GM12865 (cell line): ENCODE results near the gene XPO4.

ENCODE experiments used
- DNase-seq: peaks from one replicate; pipeline ENCODE4 v3.0.0; 2010; ENCODE audit warnings: low read depth
- H3K4me3 ChIP-seq: 2 replicates; pipeline ENCODE4 v1.5.1; 2011; ENCODE audit warnings: mild to moderate bottlenecking, low read depth, low read length, control low read depth
- CTCF ChIP-seq: IDR thresholded peaks from 2 replicates; pipeline ENCODE4 v1.5.1; 2011; ENCODE audit warnings: low read length, control low read depth, low read depth, inconsistent platforms; ENCODE audit not compliant: insufficient read depth; ENCODE audit errors: missing control alignments

Gene XPO4

GRCh38 chr13:20819715-20820114 is 82.8 kb downstream of the XPO4 start:
- TF ChIP-seq CTCF, result no peak
- H3K4me3 ChIP-seq, result no peak overlapping the region
- DNase-seq, result no peak

GRCh38 chr13:20815464-20815863 is 87.1 kb downstream of the XPO4 start:
- no peak for DNase-seq
- H3K4me3 ChIP-seq, result no peak overlapping the region
- TF ChIP-seq CTCF, result no peak

GRCh38 chr13:20814224-20814910 is 88.2 kb downstream of the XPO4 start:
- TF ChIP-seq CTCF, result no peak
- no peak for DNase-seq
- H3K4me3 ChIP-seq, result no peak overlapping the region

- H3K4me3 ChIP-seq, result no peak overlapping the region
- no peak for TF ChIP-seq CTCF
- no peak for DNase-seq
Observed at GRCh38 chr13:20812890-20813289, 89.7 kb downstream of the XPO4 start.

GRCh38 chr13:20810808-20811207 is 91.7 kb downstream of the XPO4 start:
- DNase-seq, result no peak
- no peak overlapping the region for H3K4me3 ChIP-seq
- TF ChIP-seq CTCF, result no peak

- no peak overlapping the region for H3K4me3 ChIP-seq
- DNase-seq, result no peak
- TF ChIP-seq CTCF, result no peak
Observed at GRCh38 chr13:20808874-20809273, 93.7 kb downstream of the XPO4 start.
